Lung microvascular endothelial cell (primary cell): Measurements from ENCODE around the gene GGACT. TPM values are rescaled to one million over a fixed set of nuclear protein-coding genes. Genes with fewer than 3 reads are reported as not detected.

Source experiments
- DNase-seq, 2 donors: peaks; one replicate each; pipeline versions ENCODE4 v3.0.0 to v3.0.0-alpha.2; 2010; ENCODE audit warnings: low read depth in 2 of 2
- total RNA-seq: library from RNA; depleted of rRNA; stranded (reverse); fragments of >200 nt; gene quantifications from 2 replicates; pipeline ENCODE4 v1.2.1, GENCODE V29; 2014

Gene GGACT
- total RNA-seq, 1 donor from 2014 or later, result 2.6 TPM

GRCh38 chr13:100552755-100553154, 35.8 kb downstream of the GGACT start:
- no peak for DNase-seq

GRCh38 chr13:100549316-100549715, 39.3 kb downstream of the GGACT start:
- no peak for DNase-seq

GRCh38 chr13:100547791-100548201, 40.8 kb downstream of the GGACT start:
- no peak for DNase-seq

DNA sequence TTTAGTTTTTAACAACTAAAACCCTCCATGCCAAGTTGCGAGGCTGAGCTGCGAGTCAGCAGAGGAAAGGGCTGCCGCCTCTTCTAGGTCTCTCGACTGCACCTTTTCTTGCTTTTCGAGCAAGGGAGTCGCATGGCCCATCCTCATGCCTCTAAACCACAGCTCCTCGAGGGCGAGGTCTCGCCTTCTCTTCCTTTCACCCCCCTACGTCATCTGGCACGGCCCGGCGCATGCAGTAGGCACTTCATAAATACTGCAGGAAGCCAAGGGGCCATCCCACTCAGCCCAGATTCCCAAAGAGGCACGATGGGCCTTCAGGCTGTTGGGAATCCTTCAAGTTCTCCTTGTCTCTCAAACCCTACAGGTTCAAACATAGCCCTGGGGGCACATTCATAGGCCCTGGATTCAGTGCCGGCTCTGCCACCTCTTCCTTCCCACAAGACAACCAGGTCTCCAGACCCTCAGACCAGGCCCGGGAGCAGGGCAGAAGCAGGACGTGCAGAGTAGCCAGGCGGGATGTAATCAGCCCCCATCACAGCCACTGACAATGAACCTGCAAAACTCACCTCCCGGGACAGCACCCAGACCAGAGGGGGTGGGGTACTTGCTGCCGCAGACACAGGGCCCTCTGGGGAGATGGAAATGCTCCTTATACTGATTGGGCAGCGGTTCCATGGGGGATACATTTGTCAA, 41.7 kb downstream of the GGACT start:
- DNase-seq, result no peak

DNA sequence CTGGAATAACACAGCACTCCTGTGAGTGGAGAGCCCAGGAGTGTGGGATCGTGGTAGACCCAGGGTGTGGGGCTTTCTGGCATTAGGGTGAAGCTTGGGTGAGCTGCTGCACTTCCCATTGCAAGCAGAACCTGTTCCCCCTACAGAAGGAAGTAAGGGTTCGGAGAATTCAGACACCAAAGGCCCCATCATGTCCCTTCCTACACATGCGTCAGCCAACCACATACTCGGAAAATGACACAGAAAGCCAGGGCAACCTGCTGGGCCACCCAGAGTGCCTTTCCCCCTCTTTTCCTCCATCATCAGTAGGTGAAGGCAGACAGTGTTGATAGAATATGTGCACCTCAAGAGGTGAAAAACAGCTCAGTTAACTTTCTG, 42.9 kb downstream of the GGACT start:
- no peak for DNase-seq

GRCh38 chr13:100544866-100545683, 43.5 kb downstream of the GGACT start:
- peak; percentile 20 to 43 for DNase-seq

GRCh38 chr13:100543872-100544602, 44.6 kb downstream of the GGACT start:
- peak; percentile 43 to 50 for DNase-seq

DNA sequence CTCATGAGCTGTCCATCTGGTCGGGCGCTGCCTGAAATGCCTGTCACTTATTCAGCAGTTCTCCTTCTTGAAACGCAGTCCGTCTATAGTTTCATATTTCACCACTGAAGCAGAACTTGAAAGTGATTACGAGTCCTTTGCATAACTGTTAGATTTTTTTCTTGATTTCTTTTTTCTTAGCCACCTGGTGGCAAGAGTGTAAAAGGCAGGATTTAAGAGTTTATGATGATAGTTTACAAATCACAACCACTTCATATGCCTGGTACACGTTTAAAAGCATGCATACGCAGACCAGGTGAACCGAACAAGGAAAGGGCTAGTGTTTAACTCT, 45.8 kb downstream of the GGACT start:
- peak; percentile 39 to 45 for DNase-seq

GRCh38 chr13:100541897-100542825, 46.4 kb downstream of the GGACT start:
- DNase-seq, result no peak

- no peak for DNase-seq
Observed at GRCh38 chr13:100540621-100541020, 48.0 kb downstream of the GGACT start.

DNA sequence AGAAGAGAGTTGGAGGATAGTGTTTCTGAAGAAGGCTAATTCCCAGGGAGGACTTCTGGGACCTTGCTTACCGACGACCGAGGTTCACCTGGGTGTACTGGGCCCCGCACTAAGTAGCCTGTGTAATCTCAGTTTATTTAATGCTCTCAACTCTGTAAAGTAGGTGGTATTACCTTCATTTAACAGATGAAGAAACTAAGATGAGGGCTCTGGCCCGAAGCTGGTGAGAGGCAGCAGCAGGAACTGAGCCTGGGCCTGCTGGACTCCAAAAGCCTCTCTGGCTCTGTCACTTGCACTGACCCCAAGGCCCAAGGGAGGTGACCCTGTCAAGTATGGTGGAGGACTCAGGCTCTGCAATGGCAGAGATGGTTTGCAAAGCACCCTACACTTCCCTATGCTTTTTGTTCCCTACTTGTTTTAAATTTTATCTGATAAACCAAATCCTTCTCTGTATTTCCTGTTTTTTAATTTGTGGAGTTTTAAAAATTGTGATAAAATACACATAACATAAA, 50.6 kb downstream of the GGACT start:
- no peak for DNase-seq

- DNase-seq, result no peak
Observed at GRCh38 chr13:100537486-100537885, 51.1 kb downstream of the GGACT start.

GRCh38 chr13:100536643-100537180, 51.9 kb downstream of the GGACT start:
- no peak for DNase-seq

GRCh38 chr13:100535426-100536135, 53.0 kb downstream of the GGACT start:
- DNase-seq, result no peak

DNA sequence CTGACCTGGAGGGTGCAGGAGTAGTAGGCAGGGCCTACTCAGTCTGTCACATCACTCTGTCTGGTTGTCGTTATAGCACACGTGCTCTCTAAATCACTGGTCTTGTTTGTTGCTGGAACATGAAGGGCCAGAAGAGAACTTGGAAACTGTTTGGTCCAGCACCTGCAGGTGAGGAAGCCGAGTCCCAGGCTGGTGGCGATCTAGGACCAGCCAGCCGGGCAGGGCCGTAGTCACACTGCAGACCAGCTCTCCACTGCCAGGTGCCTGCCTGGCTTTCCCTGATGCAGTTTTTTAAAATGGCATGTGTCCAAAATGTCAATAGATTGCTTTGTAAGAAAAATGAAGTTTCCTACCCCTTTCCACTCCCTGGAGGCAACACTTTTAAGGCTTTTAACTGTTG, 53.7 kb downstream of the GGACT start:
- no peak for DNase-seq

DNA sequence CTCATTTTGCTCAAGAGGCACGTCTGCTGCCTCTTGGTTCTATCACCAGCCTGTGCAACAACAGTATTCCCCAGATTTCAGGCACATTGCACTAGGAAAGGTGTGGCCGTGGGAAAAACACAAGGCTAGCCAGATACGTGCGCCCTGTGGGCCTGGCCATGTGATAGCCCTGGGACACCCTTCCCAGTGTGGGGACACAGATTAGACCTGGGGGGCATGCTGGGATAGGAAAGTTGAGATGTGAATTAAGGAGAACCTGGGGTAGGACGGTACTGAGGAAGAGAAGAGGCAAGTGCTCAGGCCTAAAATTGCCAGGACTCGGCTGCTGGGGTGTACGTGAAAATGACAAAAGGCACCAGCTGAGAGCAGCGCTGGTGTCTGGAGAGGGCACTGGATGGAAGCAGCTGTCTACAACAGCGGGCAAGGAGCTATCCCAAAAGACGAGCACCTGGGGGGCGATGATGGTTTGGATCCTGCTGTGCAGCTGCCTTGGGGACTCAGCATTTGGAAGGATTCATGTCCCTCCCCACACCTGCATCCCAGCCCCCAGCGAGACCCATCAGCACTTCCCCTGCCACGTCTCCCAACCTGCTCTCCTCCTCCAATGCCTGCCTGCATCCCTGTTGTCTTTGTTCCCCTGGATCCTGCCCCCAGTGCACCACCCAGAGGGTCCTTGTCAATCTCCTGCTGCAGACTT, 54.3 kb downstream of the GGACT start:
- no peak for DNase-seq

GRCh38 chr13:100533588-100534041, 55.0 kb downstream of the GGACT start:
- DNase-seq, result no peak

- DNase-seq, result no peak
Observed at GRCh38 chr13:100532836-100533435, 55.7 kb downstream of the GGACT start.
